ENCODE results near the gene ZAR1L. TPM values are rescaled to one million over a fixed set of nuclear protein-coding genes. Genes with fewer than 3 reads are reported as not detected.

The ZAR1L gene
- total and polyA plus RNA-seq, 3 donors from 2014 or later = 0.62 to 0.78 TPM; not detected in 1

GRCh38 chr13:32305646-32306045, 9.5 kb downstream of the ZAR1L start:
- no peaks in the 10 kb centered on the region for H3K36me3 ChIP-seq (ENCODE audit: low read depth, missing control alignments)
- TF ChIP-seq CTCF (IDR thresholded peaks at IDR 0.05) (no peak), POLR2A (IDR thresholded peaks at IDR 0.05) (no peak)
- no peak overlapping the region for H3K27ac ChIP-seq
- no peaks in the 10 kb centered on the region for H3K9me3 ChIP-seq
- no peak for DNase-seq
- no peak overlapping the region for H3K4me3 ChIP-seq
- no peaks in the 10 kb centered on the region for H3K27me3 ChIP-seq
- intact Hi-C loops (cut with DNase I; ENCODE audit: low total_unique reads) = loop anchor here (10.0 kb wide), 1 partner anchor 291 kb away; no protein-coding TSS in a partner anchor
- H3K4me1 ChIP-seq = peaks cover 7% of the 10 kb centered on the region

GRCh38 chr13:32302461-32302860, 12.7 kb downstream of the ZAR1L start:
- intact Hi-C loops (cut with DNase I; ENCODE audit: low total_unique reads) = loop anchor here (10.0 kb wide), 1 partner anchor 288 kb away; no protein-coding TSS in a partner anchor
- no peak for TF ChIP-seq CTCF (IDR thresholded peaks at IDR 0.05)
- TF ChIP-seq POLR2A (IDR thresholded peaks at IDR 0.05) = no peak
- no peaks in the 10 kb centered on the region for H3K36me3 ChIP-seq (ENCODE audit: low read depth, missing control alignments)

GRCh38 chr13:32300920-32301319, 14.2 kb downstream of the ZAR1L start:
- intact Hi-C loops (cut with DNase I; ENCODE audit: low total_unique reads) = loop anchor here (10.0 kb wide), 1 partner anchor 286 kb away; no protein-coding TSS in a partner anchor
- Histone ChIP-seq H3K27ac (no peak overlapping the region), H3K4me3 (no peak overlapping the region), H3K27me3 (no peaks in the 10 kb centered on the region), H3K4me1 (peaks cover 3% of the 10 kb centered on the region), H3K9me3 (no peaks in the 10 kb centered on the region), H3K36me3 (ENCODE audit: low read depth, missing control alignments) (no peaks in the 10 kb centered on the region)
- TF ChIP-seq POLR2A (IDR thresholded peaks at IDR 0.05) = no peak
- TF ChIP-seq CTCF (IDR thresholded peaks at IDR 0.05) = no peak
- 93 to 97% methylated on average over 1 of the region's 1 CpG for WGBS, 2 donors
- DNase-seq = no peak

More at GRCh38 chr13:32302461-32302860, 12.7 kb downstream of the ZAR1L start:
- no peaks in the 10 kb centered on the region for H3K27me3 ChIP-seq
- no peak for DNase-seq
- no peaks in the 10 kb centered on the region for H3K9me3 ChIP-seq
- H3K27ac ChIP-seq = no peak overlapping the region
- peaks cover 3% of the 10 kb centered on the region for H3K4me1 ChIP-seq
- H3K4me3 ChIP-seq = no peak overlapping the region
- 79 to 91% methylated on average over 2 of the region's 2 CpGs for WGBS, 2 donors

GRCh38 chr13:32300406-32300805, 14.8 kb downstream of the ZAR1L start:
- Histone ChIP-seq H3K36me3 (ENCODE audit: low read depth, missing control alignments) (no peaks in the 10 kb centered on the region), H3K4me1 (peaks cover 3% of the 10 kb centered on the region), H3K9me3 (no peaks in the 10 kb centered on the region), H3K27me3 (no peaks in the 10 kb centered on the region), H3K4me3 (no peak overlapping the region), H3K27ac (no peak overlapping the region)
- intact Hi-C loops (cut with DNase I; ENCODE audit: low total_unique reads) = loop anchor here (10.0 kb wide), 1 partner anchor 286 kb away; no protein-coding TSS in a partner anchor
- DNase-seq = no peak
- 72 to 80% methylated on average over 8 of the region's 8 CpGs for WGBS, 2 donors
- TF ChIP-seq CTCF (IDR thresholded peaks at IDR 0.05) = no peak
- TF ChIP-seq POLR2A (IDR thresholded peaks at IDR 0.05) = no peak

GRCh38 chr13:32299893-32300292, 15.3 kb downstream of the ZAR1L start:
- Histone ChIP-seq H3K4me1 (peaks cover 3% of the 10 kb centered on the region), H3K9me3 (no peaks in the 10 kb centered on the region), H3K27ac (no peak overlapping the region), H3K4me3 (no peak overlapping the region), H3K36me3 (ENCODE audit: low read depth, missing control alignments) (no peaks in the 10 kb centered on the region), H3K27me3 (no peaks in the 10 kb centered on the region)
- WGBS, 2 donors = 62 to 69% methylated on average over 4 of the region's 4 CpGs
- intact Hi-C loops (cut with DNase I; ENCODE audit: low total_unique reads) = loop anchor here (10.0 kb wide), 1 partner anchor 285 kb away; no protein-coding TSS in a partner anchor
- no peak for TF ChIP-seq POLR2A (IDR thresholded peaks at IDR 0.05)
- no peak for TF ChIP-seq CTCF (IDR thresholded peaks at IDR 0.05)
- no peak for DNase-seq
